ENCODE results near the gene PRKCE.

DNA sequence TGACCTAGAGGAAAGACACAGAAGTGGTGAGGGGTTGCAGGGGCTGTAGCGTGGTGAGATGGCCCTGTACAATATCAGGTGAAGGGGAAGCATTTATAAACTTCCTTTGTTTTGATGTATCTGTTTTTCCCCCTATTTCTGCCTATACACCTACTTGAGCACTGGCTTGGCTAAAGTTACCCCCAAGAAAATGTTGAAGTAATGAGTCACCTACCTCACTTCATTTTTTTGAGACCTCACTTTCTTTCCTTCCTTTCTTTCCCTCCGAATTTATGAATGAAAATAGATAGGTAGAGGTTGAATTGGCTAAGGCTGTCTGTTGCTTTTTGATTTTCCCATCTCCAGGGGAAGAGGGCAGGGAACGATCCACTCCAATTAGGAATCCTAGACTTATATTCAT is 414.6 kb downstream of the PRKCE start:
- TF ChIP-seq CTCF (IDR thresholded peaks at IDR 0.05) (no peak), SIN3A (IDR thresholded peaks at IDR 0.05; ENCODE audit: borderline replicate concordance, insufficient read depth, low read depth, low read length) (no peak)
